DND-41 (cell line): ENCODE measurements around the gene FAM20C.

Source experiments
- CTCF ChIP-seq: IDR thresholded peaks from 2 replicates; pipeline ENCODE4 v1.5.1; 2012; ENCODE audit warnings: borderline replicate concordance, low read length, moderate library complexity, mild to moderate bottlenecking; ENCODE audit not compliant: poor library complexity, severe bottlenecking; ENCODE audit errors: extremely low read depth
- EZH2 ChIP-seq: IDR thresholded peaks from 3 replicates; pipeline ENCODE4 v1.6.1; 2012; ENCODE audit warnings: borderline replicate concordance, low read depth, mild to moderate bottlenecking, moderate library complexity, low read length, inconsistent platforms; ENCODE audit not compliant: severe bottlenecking

DNA sequence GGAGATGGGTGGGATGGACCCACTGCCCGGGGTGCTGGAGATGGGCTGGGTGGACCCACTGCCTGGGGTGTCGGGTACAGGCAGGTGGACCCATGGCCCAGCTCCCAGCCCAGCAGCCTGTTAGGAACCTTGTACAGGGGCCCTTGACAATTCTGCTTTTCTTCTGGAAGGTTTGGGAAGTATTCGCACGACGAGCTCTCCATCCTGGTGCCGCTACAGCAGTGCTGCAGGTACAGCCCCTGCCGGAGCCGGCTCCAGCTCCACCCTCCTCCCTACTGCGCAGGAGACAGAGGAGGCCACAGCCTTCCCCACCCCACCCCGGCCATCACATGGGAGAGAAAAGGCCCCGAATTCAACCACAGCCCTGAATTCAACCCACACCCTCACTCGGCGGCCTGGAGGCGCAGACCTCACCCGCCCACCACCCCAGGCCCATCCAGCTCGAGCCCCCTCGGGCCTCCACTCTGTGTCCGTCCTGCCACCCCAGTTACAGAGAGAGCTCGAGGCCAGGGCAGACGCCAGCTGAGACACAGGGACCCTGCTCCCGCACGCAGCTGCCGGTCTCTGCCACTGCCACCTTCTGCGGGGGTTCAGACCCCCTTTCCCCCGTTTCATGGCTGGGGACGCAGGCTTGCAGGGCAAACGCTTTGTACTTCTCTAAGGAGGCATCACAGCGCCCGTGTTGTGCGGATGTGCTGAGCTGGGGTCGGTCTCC, 66.3 kb downstream of the FAM20C start:
- TF ChIP-seq CTCF (no peak), EZH2 (no peak)
